HCT116 (cell line): ENCODE results near the gene LATS1.
"Not testable (repeated sequence)": the region's sequence is repeated elsewhere in the genome, so short reads cannot be mapped to it uniquely, and the experiment has no call there.

Source experiments
- CEBPB ChIP-seq: IDR thresholded peaks from 2 replicates; pipeline ENCODE4 v1.6.1; 2012; ENCODE audit warnings: low read depth
- CTCF ChIP-seq, 3 experiments: fragments of 200-600 bp in 1 of 3; sonication (generic) in 1 of 3; IDR thresholded peaks in 2 of 3; conservative IDR thresholded peaks in 1 of 3; 2 replicates each; pipeline ENCODE4 v1.5.1; 2012 to 2017; ENCODE audit warnings: low read depth in 2 of 3, low read length in 2 of 3, antibody characterized with exemption in 1 of 3, borderline replicate concordance in 1 of 3, control low read depth in 1 of 3, mild to moderate bottlenecking in 1 of 3, mixed read lengths in 1 of 3, mixed run types in 1 of 3, moderate library complexity in 1 of 3; ENCODE audit not compliant: insufficient read depth in 1 of 3
- EZH2 ChIP-seq: fragments of 200-600 bp; sonication (generic); IDR thresholded peaks from 2 replicates; pipeline ENCODE4 v1.6.1; 2017; ENCODE audit warnings: antibody characterized with exemption, mixed run types
- EZH2phosphoT487 ChIP-seq: fragments of 200-600 bp; IDR thresholded peaks from 2 replicates; pipeline ENCODE4 v1.6.1; 2018; ENCODE audit warnings: antibody characterized with exemption, borderline replicate concordance
- FOSL1 ChIP-seq: IDR thresholded peaks from 2 replicates; pipeline ENCODE4 v1.6.1; 2012; ENCODE audit warnings: low read depth
- POLR2A ChIP-seq: IDR thresholded peaks from 2 replicates; pipeline ENCODE4 v1.7.0; 2011; ENCODE audit warnings: borderline replicate concordance; ENCODE audit not compliant: insufficient read depth, insufficient read length; ENCODE audit errors: extremely low read depth
- POLR2AphosphoS5 ChIP-seq: IDR thresholded peaks from 2 replicates; pipeline ENCODE4 v1.6.1; 2011; ENCODE audit warnings: mild to moderate bottlenecking, low read depth, low read length, moderate library complexity
- RAD21 ChIP-seq: IDR thresholded peaks from 2 replicates; pipeline ENCODE4 v1.6.1; 2012; ENCODE audit warnings: low read depth, mild to moderate bottlenecking
- SP1 ChIP-seq: IDR thresholded peaks from 2 replicates; pipeline ENCODE4 v1.6.1; 2012; ENCODE audit warnings: low read depth
- TCF7L2 ChIP-seq: IDR thresholded peaks from 2 replicates; pipeline ENCODE4 v1.7.0; 2011; ENCODE audit warnings: borderline replicate concordance, inconsistent platforms; ENCODE audit not compliant: insufficient read depth, insufficient read length; ENCODE audit errors: extremely low read depth
- YY1 ChIP-seq: IDR thresholded peaks from 2 replicates; pipeline ENCODE4 v1.6.1; 2011; ENCODE audit warnings: low read length, low read depth, moderate library complexity, mild to moderate bottlenecking; ENCODE audit not compliant: insufficient replicate concordance; ENCODE audit errors: extremely low read depth
- ZFX ChIP-seq: fragments of 450-650 bp; IDR thresholded peaks from 2 replicates; pipeline ENCODE4 v1.6.1; 2017
- ZNF274 ChIP-seq: fragments of 200-500 bp; sonication (Bioruptor generic); IDR thresholded peaks from 2 replicates; pipeline ENCODE4 v1.6.1; 2014; ENCODE audit warnings: mild to moderate bottlenecking, low read depth, low read length, inconsistent platforms

- not testable (repeated sequence) for TF ChIP-seq POLR2AphosphoS5; CEBPB; ZNF274; POLR2A; CTCF (IDR thresholded peaks at IDR 0.05 in 2 of 3, conservative IDR thresholded peaks at IDR 0.05 in 1 of 3; ENCODE audit: borderline replicate concordance in 1 of 3, insufficient read depth in 1 of 3, low read depth in 2 of 3, low read length in 2 of 3); EZH2; TCF7L2; ZFX; EZH2phosphoT487; SP1; RAD21; YY1; FOSL1
Measured at GRCh38 chr6:149672265-149672664, 45.6 kb downstream of the LATS1 start.
